WI38 (cell line): ENCODE data around the gene CPNE4.
"Not testable (repeated sequence)": the region's sequence is repeated elsewhere in the genome, so short reads cannot be mapped to it uniquely, and the experiment has no call there.

ENCODE experiments used
- H3K4me3 ChIP-seq: 2 replicates; pipeline ENCODE4 v1.5.1; 2011; ENCODE audit warnings: low read depth, mild to moderate bottlenecking, control low read depth, low read length
- TF ChIP-seq, protein P1 (sequence below): IDR thresholded peaks from 2 replicates; pipeline ENCODE4 v1.5.1; 2012; ENCODE audit warnings: low read depth, mild to moderate bottlenecking, control low read depth, low read length

CPNE4 gene

DNA sequence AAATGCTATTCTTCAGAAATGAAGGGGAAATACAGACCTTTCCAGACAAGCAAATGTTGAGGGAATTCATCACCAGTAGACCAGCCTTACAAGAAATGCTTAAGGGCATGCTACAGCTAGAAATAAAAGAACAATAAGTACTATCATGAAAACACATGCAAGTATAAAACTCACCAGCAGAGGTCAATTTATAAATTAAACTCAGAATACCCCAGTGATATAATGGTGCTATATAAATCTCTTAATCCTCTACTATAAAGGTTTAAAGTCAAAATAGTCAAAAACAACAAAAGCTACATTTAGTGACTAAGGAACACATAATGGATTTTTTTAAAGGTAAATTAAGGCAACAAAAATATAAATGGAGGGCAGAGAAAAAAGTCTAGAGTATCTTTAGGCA, 142.5 kb downstream of the CPNE4 start:
- TF ChIP-seq, protein P1, sequence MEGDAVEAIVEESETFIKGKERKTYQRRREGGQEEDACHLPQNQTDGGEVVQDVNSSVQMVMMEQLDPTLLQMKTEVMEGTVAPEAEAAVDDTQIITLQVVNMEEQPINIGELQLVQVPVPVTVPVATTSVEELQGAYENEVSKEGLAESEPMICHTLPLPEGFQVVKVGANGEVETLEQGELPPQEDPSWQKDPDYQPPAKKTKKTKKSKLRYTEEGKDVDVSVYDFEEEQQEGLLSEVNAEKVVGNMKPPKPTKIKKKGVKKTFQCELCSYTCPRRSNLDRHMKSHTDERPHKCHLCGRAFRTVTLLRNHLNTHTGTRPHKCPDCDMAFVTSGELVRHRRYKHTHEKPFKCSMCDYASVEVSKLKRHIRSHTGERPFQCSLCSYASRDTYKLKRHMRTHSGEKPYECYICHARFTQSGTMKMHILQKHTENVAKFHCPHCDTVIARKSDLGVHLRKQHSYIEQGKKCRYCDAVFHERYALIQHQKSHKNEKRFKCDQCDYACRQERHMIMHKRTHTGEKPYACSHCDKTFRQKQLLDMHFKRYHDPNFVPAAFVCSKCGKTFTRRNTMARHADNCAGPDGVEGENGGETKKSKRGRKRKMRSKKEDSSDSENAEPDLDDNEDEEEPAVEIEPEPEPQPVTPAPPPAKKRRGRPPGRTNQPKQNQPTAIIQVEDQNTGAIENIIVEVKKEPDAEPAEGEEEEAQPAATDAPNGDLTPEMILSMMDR: no peak
- H3K4me3 ChIP-seq: no peak overlapping the region

DNA sequence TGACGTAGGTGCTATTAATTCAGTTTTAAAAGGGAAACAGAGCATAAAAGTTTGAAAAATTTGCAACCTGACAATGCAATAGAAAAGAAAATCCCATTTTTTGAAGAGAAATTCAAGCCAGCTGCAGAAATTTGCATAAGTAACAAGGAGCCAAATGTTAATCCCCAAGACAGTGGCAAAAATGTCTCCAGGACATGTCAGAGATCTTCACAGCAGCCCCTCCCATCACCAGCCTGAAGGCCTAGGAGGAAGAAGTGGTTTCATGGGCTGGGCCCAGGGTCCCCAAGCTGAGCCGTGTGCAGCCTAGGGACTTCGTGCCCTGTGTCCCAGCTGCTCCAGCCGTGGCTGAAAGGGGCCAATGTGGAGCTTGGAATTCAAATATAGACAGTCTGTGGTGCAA, 148.9 kb downstream of the CPNE4 start:
- not testable (repeated sequence) for H3K4me3 ChIP-seq

- no peak overlapping the region for H3K4me3 ChIP-seq
- TF ChIP-seq, protein P1: no peak
Measured at GRCh38 chr3:131883711-131884407, 151.0 kb downstream of the CPNE4 start.

GRCh38 chr3:131883086-131883485, 151.7 kb downstream of the CPNE4 start:
- H3K4me3 ChIP-seq: no peak overlapping the region
- TF ChIP-seq, protein P1: no peak

GRCh38 chr3:131881777-131882176, 153.0 kb downstream of the CPNE4 start:
- TF ChIP-seq, protein P1: no peak
- H3K4me3 ChIP-seq: no peak overlapping the region

DNA sequence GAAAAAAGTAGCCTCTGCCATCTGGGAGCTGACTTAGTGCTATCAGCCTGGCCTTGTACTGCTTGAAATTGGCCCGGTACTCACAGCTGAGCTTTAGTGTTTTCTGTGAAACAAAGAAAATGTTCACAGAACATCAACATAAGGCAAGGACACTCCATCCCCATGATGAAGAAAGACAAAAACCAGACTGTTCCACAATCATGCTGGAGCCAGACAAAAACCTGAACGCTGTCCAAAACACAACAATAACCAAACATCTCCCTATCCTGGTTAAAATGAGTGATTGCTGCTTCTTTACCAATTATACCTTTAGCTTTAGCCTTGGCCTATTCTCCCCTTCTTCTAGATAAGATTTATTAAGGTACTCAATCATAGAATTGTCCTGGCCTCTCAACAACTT, 153.9 kb downstream of the CPNE4 start:
- TF ChIP-seq, protein P1: no peak
- no peak overlapping the region for H3K4me3 ChIP-seq

DNA sequence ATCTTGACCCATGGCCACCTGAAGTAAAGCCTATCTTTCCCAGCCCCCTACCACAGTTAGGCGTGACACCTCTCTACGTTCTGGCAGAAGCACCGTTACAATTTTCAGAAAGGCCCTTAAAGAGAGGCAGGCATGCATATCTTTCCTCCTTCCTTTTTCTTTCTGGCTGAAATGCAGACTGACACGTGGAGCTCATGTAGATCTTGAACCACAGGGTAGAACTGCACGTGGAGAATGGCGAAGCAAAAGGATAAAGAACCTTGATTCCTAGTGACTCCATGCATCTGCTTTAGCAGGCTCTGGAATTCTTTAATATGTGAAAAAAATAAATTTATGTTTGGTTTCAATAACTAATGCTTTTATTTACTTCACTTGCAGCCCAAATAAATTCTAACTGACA, 166.6 kb downstream of the CPNE4 start:
- no peak overlapping the region for H3K4me3 ChIP-seq
- TF ChIP-seq, protein P1: no peak

DNA sequence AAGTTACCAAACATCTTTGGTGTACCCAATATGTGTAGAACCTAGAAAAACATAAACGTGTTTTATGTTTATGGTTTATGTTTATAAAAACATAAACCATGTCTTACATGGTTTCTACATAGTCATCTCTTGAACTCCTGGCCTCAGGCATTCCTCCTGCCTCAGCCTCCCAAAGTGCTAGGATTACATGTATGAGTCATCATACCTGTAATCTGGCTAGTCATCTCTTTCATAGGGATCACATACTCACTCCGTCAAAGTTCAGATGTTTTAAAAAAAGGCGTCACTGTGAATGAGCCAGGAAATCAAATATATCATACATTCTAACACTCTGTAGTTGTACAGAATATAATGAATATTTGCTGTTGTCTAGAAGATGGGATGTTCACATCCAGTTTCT, 178.6 kb downstream of the CPNE4 start:
- H3K4me3 ChIP-seq: no peak overlapping the region
- TF ChIP-seq, protein P1: no peak
